ENCODE results near the gene GPRC5C. TPM values are rescaled to one million over a fixed set of nuclear protein-coding genes. Genes with fewer than 3 reads are reported as not detected.
A peak's percentile ranks its signal among the peaks of the same experiment; 100 is the strongest.

The GPRC5C gene
- total and polyA plus RNA-seq, 2 of the 13 experiments (the other 11 are each of a cell fraction or from before 2014, with no cell fraction given), result 85.6 to 300 TPM

GRCh38 chr17:74454197-74455024 lies 22.5 kb downstream of the GPRC5C start (continued):
- peak; percentile 50; the same call in 1 of the 2 replicates for TF ChIP-seq ZNF574 (CRISPR knock-in tag; IDR thresholded peaks at IDR 0.05)
- TF ChIP-seq ZBTB38 (CRISPR knock-in tag; IDR thresholded peaks at IDR 0.05), result peak; percentile 32; the same call in 1 of the 2 replicates
- TF ChIP-seq TFDP1 (CRISPR knock-in tag; IDR thresholded peaks at IDR 0.05; ENCODE audit: borderline replicate concordance), result peak; percentile 39; the same call in 1 of the 2 replicates
- TF ChIP-seq SOX6 (IDR thresholded peaks at IDR 0.05), result no peak
- TF ChIP-seq SOX6 (CRISPR knock-in tag; IDR thresholded peaks at IDR 0.05), result peak; percentile 65
- peak; percentile 79 for TF ChIP-seq FOXC1 (CRISPR knock-in tag; IDR thresholded peaks at IDR 0.05; ENCODE audit: borderline replicate concordance)
- no peak for TF ChIP-seq SP1 (IDR thresholded peaks at IDR 0.05)
- peak; percentile 67 for TF ChIP-seq SP1 (CRISPR knock-in tag; IDR thresholded peaks at IDR 0.05)
- TF ChIP-seq TEAD3 (CRISPR knock-in tag; optimal IDR thresholded peaks at IDR 0.05; ENCODE audit: borderline replicate concordance), result peak; percentile 30
- peak; percentile 73 for TF ChIP-seq SALL1 (CRISPR knock-in tag; IDR thresholded peaks at IDR 0.05)
- peak; percentile 80 for TF ChIP-seq KDM2A (CRISPR knock-in tag; IDR thresholded peaks at IDR 0.05; ENCODE audit: borderline replicate concordance, low read depth)
- peak; percentile 11; the same call in 1 of the 2 replicates for TF ChIP-seq GATAD2A (CRISPR knock-in tag; IDR thresholded peaks at IDR 0.05)
- 0 out of 2 replicates have a peak, but pooled peaks have one; percentile 53 for TF ChIP-seq ZNF468 (CRISPR knock-in tag; IDR thresholded peaks at IDR 0.05)
- peak; percentile 78 for TF ChIP-seq HDAC1 (CRISPR knock-in tag; IDR thresholded peaks at IDR 0.05)
- 0 out of 2 replicates have a peak, but pooled peaks have one; percentile 47 for TF ChIP-seq CAMTA2 (CRISPR knock-in tag; IDR thresholded peaks at IDR 0.05; ENCODE audit: borderline replicate concordance)
- TF ChIP-seq ZMAT3 (CRISPR knock-in tag; conservative IDR thresholded peaks at IDR 0.05), result peak; percentile 63
- TF ChIP-seq, protein P1, sequence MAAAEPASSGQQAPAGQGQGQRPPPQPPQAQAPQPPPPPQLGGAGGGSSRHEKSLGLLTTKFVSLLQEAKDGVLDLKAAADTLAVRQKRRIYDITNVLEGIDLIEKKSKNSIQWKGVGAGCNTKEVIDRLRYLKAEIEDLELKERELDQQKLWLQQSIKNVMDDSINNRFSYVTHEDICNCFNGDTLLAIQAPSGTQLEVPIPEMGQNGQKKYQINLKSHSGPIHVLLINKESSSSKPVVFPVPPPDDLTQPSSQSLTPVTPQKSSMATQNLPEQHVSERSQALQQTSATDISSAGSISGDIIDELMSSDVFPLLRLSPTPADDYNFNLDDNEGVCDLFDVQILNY (CRISPR knock-in tag; conservative IDR thresholded peaks at IDR 0.05), result 0 out of 2 replicates have a peak, but pooled peaks have one; percentile 38
- no peak for TF ChIP-seq ZNF674 (CRISPR knock-in tag; IDR thresholded peaks at IDR 0.05; ENCODE audit: low read depth)
- 0 out of 2 replicates have a peak, but pooled peaks have one; percentile 13 for TF ChIP-seq ZSCAN20 (CRISPR knock-in tag; IDR thresholded peaks at IDR 0.05; ENCODE audit: borderline replicate concordance)
- no peak for TF ChIP-seq KDM4B (CRISPR knock-in tag; IDR thresholded peaks at IDR 0.05)
- 0 out of 2 replicates have a peak, but pooled peaks have one; percentile 35 for TF ChIP-seq ZKSCAN8 (CRISPR knock-in tag; IDR thresholded peaks at IDR 0.05; ENCODE audit: borderline replicate concordance)
- TF ChIP-seq ZNF143 (CRISPR knock-in tag; IDR thresholded peaks at IDR 0.05), result peak; percentile 22; the same call in 1 of the 2 replicates
- TF ChIP-seq, protein P2, sequence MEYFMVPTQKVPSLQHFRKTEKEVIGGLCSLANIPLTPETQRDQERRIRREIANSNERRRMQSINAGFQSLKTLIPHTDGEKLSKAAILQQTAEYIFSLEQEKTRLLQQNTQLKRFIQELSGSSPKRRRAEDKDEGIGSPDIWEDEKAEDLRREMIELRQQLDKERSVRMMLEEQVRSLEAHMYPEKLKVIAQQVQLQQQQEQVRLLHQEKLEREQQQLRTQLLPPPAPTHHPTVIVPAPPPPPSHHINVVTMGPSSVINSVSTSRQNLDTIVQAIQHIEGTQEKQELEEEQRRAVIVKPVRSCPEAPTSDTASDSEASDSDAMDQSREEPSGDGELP (IDR thresholded peaks at IDR 0.05; ENCODE audit: borderline replicate concordance, low read depth), result peak; percentile 96

All from HepG2 (cell line).